Stimulated activated effector memory CD8-positive, alpha-beta T cell treated with anti-CD3 and anti-CD28 coated beads, Interleukin-12 subunit alpha, Interleukin-12 subunit beta, amount 100 ng/mL, for 72 hours (primary cell): ENCODE data around the gene MRPL38.

Source experiments
- ATAC-seq: fragments of 150-1000 bp; cut with Tn5 transposase; 2 replicates; pipeline ENCODE4 v1.10.0; 2021
- DNase-seq, 2 donors: peaks; one replicate each; pipeline ENCODE4 v3.0.0; 2021 to 2022; ENCODE audit warnings: low spot score in 2 of 2
- H3K27ac Mint-ChIP-seq: one replicate; pipeline ENCODE4 v1.8.0; 2022; ENCODE audit warnings: mild to moderate bottlenecking, mixed read lengths
- H3K36me3 Mint-ChIP-seq: one replicate; pipeline ENCODE4 v1.8.0; 2022; ENCODE audit warnings: mild to moderate bottlenecking, mixed read lengths
- H3K4me1 Mint-ChIP-seq: one replicate; pipeline ENCODE4 v1.8.0; 2022; ENCODE audit warnings: mixed read lengths
- H3K4me3 Mint-ChIP-seq: one replicate; pipeline ENCODE4 v1.8.0; 2022; ENCODE audit warnings: mild to moderate bottlenecking, mixed read lengths
- H3K9me3 Mint-ChIP-seq: one replicate; pipeline ENCODE4 v1.8.0; 2022; ENCODE audit warnings: mixed read lengths

The MRPL38 gene

GRCh38 chr17:75925103-75925502 is 20.4 kb upstream of the MRPL38 start:
- DNase-seq = no peak
- H3K9me3 Mint-ChIP-seq = no peaks in the 10 kb centered on the region
- ATAC-seq = no peak
- H3K27ac Mint-ChIP-seq = no peak overlapping the region
- H3K36me3 Mint-ChIP-seq = peaks cover 11% of the 10 kb centered on the region
- H3K4me1 Mint-ChIP-seq = no peaks in the 10 kb centered on the region
- H3K4me3 Mint-ChIP-seq = no peak overlapping the region

GRCh38 chr17:75922963-75923874 is 18.5 kb upstream of the MRPL38 start:
- Mint-ChIP-seq H3K4me1 (no peaks in the 10 kb centered on the region), H3K27ac (peak overlapping the region; percentile 71)

DNA sequence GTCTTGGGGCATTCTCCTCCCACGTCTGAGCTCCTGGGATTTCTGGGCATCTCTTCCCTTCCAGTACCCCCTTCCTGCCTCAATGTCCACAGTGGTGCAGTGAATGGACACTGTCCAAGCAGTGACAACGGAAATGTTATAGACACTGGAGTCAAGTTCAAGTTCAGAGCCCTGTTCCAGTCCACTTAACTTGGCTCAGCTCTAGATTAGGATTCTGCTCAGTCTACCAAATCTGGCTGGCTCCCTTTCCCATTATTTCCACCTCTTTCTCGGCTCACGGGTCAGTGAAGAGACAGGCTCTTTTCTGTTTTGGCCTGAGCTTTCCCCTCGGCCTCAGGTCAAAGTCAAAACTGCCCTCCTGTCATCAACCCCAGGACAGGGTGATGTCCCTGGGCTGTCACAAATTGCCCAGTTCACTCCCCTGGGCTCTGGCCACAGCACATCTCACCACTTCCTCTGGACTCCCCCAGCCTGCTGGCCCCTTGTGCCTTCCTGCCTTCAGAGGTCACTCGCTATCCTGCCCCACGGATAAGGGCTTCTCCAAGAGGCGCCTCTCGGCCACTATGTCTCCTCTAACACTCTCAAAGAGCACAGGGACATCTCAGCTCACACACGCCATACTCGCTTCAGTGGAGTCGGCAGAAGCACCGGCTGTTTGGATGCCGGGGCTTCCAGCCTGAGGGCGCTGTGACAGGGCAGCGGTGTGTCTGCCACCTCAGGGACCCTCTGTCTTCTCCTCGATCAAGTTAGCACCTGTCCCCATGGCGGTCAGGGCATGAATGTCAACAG is 17.7 kb upstream of the MRPL38 start:
- H3K27ac Mint-ChIP-seq = peak overlapping the region; percentile 71
- H3K9me3 Mint-ChIP-seq = no peaks in the 10 kb centered on the region
- ATAC-seq (no peak), DNase-seq (no peak)
- H3K36me3 Mint-ChIP-seq = peaks cover 11% of the 10 kb centered on the region
- H3K4me1 Mint-ChIP-seq = peaks cover 2% of the 10 kb centered on the region
- H3K4me3 Mint-ChIP-seq = no peak overlapping the region

More at GRCh38 chr17:75922963-75923874, 18.5 kb upstream of the MRPL38 start:
- DNase-seq (no peak), ATAC-seq (no peak)
- Mint-ChIP-seq H3K36me3 (peaks cover 11% of the 10 kb centered on the region), H3K4me3 (no peak overlapping the region), H3K9me3 (no peaks in the 10 kb centered on the region)

DNA sequence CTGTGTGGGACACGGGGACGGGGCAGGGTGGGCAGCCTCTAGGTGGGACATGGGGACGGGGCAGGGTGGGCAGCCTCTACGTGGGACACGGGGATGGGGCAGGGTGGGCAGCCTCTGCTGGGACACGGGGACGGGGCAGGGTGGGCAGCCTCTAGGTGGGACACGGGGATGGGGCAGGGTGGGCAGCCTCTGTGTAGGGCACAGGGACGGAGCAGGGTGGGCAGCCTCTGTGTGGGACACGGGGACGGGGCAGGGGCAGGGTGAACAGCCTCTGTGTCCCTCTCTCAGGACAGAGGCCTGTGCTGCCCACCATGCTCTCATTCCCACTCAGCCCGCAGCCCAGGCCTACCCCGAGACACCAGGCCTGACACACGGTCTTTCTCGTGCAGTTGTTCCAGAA is 16.9 kb upstream of the MRPL38 start:
- Mint-ChIP-seq H3K4me3 (no peak overlapping the region), H3K4me1 (peaks cover 7% of the 10 kb centered on the region), H3K9me3 (no peaks in the 10 kb centered on the region), H3K27ac (no peak overlapping the region), H3K36me3 (peaks cover 11% of the 10 kb centered on the region)
- DNase-seq (no peak), ATAC-seq (no peak)

- no peak overlapping the region for H3K27ac Mint-ChIP-seq
- H3K36me3 Mint-ChIP-seq = peaks cover 11% of the 10 kb centered on the region
- no peaks in the 10 kb centered on the region for H3K9me3 Mint-ChIP-seq
- ATAC-seq (no peak), DNase-seq (no peak)
- peaks cover 7% of the 10 kb centered on the region for H3K4me1 Mint-ChIP-seq
- no peak overlapping the region for H3K4me3 Mint-ChIP-seq
These were observed 15.4 kb upstream of the MRPL38 start for GRCh38 chr17:75920045-75920560.

- Mint-ChIP-seq H3K36me3 (peaks cover 11% of the 10 kb centered on the region), H3K4me3 (no peak overlapping the region), H3K27ac (no peak overlapping the region), H3K9me3 (no peaks in the 10 kb centered on the region), H3K4me1 (peaks cover 7% of the 10 kb centered on the region)
- ATAC-seq (no peak), DNase-seq (no peak)
These were observed 14.9 kb upstream of the MRPL38 start for GRCh38 chr17:75919611-75920010.

DNA sequence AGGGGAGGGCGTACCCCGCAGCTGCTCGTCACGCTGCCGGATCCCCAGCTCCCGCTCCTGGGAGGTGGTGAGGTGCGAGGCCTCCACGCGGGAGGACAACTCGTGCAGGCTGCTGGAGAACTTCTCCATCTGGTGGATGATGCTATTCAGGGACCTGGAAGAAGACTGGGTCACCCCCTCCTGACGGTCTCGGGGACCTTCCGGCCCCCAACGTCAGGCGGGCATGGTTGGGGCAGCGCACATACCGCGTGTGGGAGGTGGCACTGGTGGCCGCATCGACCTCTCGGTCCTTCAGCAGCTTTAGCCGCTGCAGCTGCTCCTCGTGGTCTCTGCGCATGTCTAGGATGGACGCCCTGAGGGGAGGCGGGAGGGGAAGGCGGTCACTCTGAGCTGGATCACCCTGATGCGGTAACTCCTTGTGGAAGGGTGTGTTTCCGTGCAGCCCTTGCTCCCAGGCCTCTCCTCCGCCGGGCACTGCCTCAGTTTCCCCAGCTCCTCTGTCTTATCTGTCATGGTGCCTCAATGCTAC is 13.3 kb upstream of the MRPL38 start:
- peak overlapping the region; percentile 13 for H3K4me3 Mint-ChIP-seq
- ATAC-seq (no peak), DNase-seq (no peak)
- H3K36me3 Mint-ChIP-seq = peaks cover 12% of the 10 kb centered on the region
- peak overlapping the region; percentile 92 for H3K27ac Mint-ChIP-seq
- H3K4me1 Mint-ChIP-seq = peaks cover 7% of the 10 kb centered on the region
- H3K9me3 Mint-ChIP-seq = no peaks in the 10 kb centered on the region

DNA sequence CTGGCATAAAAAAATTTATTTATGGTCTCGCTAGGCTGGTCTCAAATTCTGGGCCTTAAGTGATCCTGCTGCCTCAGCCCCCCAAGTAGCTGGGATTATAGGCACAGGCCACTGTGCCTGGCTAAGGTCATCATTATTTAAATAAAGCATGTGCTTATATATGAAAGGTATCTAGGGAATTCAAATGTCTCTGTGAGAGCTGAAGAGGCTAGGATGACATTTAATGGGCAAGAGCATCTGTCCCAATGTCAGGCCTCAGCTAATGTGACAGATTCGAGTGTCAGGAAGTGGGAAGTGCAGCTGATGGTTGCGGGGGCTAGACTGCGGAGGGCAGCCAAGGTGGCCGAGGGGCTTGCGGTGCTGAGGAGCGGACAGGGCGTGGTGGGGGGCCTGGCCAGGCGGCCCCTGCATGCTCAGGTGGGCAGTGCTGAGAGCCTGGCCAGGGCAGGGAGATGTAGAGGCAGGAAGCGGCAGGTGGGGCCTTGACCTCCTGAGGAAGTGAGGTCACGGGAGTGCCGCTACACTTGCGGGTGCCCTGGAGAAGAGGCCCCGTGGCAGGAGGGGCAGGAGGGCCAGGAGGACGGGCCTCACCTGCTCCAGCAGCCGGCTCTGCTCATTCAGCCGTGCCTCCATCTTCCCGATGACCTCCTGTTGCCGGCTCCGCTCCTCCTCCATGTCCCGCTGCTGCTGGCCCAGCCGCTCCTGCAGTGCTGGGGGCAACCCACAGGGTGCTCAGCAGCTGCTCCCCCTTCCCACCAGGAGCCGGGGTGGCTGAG is 12.6 kb upstream of the MRPL38 start:
- H3K4me1 Mint-ChIP-seq = peaks cover 7% of the 10 kb centered on the region
- ATAC-seq (peak; percentile 58), DNase-seq (no peak)
- H3K4me3 Mint-ChIP-seq = peak overlapping the region; percentile 13
- peak overlapping the region; percentile 92 for H3K27ac Mint-ChIP-seq
- H3K36me3 Mint-ChIP-seq = peaks cover 9% of the 10 kb centered on the region
- H3K9me3 Mint-ChIP-seq = no peaks in the 10 kb centered on the region

DNA sequence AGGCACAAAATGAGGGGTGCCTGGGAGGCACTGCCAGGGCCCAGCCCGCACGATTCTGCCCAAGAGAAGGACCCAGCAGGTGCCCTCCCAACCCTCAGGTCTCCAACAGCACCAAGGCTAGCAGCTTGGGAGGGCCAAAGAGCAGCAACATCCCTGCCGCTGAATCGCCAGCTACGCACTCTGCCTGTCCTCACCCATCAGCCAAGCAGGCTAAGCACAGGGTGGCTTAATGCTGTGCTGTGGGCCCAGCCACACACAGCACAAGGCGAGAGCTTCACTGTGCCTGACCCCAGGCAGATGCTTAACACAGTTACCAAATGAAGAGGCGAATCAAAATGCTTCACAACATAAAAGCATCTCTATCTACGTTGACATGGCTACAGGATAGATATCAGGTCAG is 10.6 kb upstream of the MRPL38 start:
- no peak overlapping the region for H3K4me3 Mint-ChIP-seq
- H3K27ac Mint-ChIP-seq = no peak overlapping the region
- H3K36me3 Mint-ChIP-seq = peaks cover 6% of the 10 kb centered on the region
- no peak for ATAC-seq
- no peak for DNase-seq
- peaks cover 7% of the 10 kb centered on the region for H3K4me1 Mint-ChIP-seq
- H3K9me3 Mint-ChIP-seq = no peaks in the 10 kb centered on the region

- DNase-seq = no peak
- peaks cover 6% of the 10 kb centered on the region for H3K36me3 Mint-ChIP-seq
- no peak overlapping the region for H3K27ac Mint-ChIP-seq
- peaks cover 7% of the 10 kb centered on the region for H3K4me1 Mint-ChIP-seq
- H3K9me3 Mint-ChIP-seq = no peaks in the 10 kb centered on the region
- H3K4me3 Mint-ChIP-seq = no peak overlapping the region
- no peak for ATAC-seq
These were observed 10.1 kb upstream of the MRPL38 start for GRCh38 chr17:75914643-75915267.

GRCh38 chr17:75913537-75914210 is 9.0 kb upstream of the MRPL38 start:
- Mint-ChIP-seq H3K9me3 (no peaks in the 10 kb centered on the region), H3K4me1 (peaks cover 7% of the 10 kb centered on the region), H3K27ac (no peak overlapping the region), H3K4me3 (no peak overlapping the region), H3K36me3 (peaks cover 6% of the 10 kb centered on the region)
- ATAC-seq = no peak
- no peak for DNase-seq

DNA sequence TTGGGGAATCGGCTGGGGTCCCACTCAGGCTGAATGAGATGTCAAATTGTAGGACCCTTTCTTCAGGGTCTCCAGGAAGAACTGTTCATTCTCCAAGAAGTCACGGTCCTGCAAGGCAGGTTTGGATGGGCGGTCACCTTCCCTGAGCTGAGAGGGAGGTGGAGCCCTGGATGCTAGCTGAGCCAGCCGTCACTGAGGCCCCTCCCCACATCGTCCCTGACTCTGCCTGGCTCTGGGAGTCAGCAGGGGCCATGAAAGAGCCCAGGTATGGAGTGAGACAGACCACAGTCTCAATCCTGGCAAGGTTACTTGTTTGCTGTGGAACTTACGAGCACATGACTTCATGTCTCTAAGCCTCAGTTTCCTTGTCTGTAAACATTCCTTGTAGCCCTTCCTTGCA is 6.0 kb upstream of the MRPL38 start:
- DNase-seq = no peak
- Mint-ChIP-seq H3K27ac (no peak overlapping the region), H3K36me3 (peaks cover 6% of the 10 kb centered on the region), H3K4me3 (no peak overlapping the region), H3K4me1 (no peaks in the 10 kb centered on the region), H3K9me3 (no peaks in the 10 kb centered on the region)
- no peak for ATAC-seq

DNA sequence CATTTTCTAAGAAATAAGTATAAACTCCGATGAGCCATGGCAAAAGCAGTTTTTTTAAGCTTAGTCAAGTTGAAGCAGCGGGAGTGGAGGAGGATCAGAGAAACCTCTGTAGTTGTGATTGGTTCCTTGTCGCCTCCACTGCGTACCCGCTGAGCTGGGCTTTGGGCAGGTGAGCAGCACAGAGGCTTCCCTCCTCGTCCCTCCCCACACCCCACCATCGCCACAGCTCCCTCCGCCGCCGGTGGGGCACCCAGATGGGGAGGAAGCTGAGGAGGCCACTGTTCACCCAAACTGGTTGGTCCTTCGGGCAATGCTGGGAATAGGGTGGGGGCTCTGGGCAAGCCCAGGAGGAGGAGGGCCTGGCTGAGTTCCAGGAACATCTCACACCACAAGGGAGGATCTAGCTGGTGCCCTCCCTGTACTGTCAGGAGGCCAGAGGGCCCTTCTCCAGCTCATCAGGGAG is 5.2 kb upstream of the MRPL38 start:
- no peaks in the 10 kb centered on the region for H3K9me3 Mint-ChIP-seq
- peak overlapping the region; percentile 73 for H3K27ac Mint-ChIP-seq
- H3K36me3 Mint-ChIP-seq = peaks cover 6% of the 10 kb centered on the region
- no peak for DNase-seq
- H3K4me1 Mint-ChIP-seq = no peaks in the 10 kb centered on the region
- H3K4me3 Mint-ChIP-seq = no peak overlapping the region
- no peak for ATAC-seq
